ENCODE data around the gene RALGPS2.

DNA sequence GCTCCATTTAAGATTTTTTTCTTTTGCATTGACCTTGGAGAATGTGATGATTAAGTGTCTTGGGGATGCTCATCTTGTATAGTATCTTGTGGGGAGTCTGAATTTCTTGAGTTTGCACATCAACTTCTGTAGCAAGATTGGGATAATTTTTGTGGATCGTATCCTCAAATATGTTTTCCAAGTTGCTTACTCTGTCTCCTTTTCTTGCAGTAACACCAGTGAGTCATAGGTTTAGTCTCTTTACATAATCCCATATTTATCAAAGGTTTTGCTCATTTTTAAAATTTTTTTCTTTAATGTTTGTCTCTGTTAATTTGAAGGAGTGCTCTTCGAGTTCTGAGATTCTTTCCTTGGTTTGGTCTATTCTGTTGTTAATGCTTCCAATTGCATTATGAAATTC lies 187.6 kb downstream of the RALGPS2 start:
- TF ChIP-seq, protein P1, sequence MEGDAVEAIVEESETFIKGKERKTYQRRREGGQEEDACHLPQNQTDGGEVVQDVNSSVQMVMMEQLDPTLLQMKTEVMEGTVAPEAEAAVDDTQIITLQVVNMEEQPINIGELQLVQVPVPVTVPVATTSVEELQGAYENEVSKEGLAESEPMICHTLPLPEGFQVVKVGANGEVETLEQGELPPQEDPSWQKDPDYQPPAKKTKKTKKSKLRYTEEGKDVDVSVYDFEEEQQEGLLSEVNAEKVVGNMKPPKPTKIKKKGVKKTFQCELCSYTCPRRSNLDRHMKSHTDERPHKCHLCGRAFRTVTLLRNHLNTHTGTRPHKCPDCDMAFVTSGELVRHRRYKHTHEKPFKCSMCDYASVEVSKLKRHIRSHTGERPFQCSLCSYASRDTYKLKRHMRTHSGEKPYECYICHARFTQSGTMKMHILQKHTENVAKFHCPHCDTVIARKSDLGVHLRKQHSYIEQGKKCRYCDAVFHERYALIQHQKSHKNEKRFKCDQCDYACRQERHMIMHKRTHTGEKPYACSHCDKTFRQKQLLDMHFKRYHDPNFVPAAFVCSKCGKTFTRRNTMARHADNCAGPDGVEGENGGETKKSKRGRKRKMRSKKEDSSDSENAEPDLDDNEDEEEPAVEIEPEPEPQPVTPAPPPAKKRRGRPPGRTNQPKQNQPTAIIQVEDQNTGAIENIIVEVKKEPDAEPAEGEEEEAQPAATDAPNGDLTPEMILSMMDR (IDR thresholded peaks at IDR 0.05): no peak
- TF ChIP-seq, protein P2, sequence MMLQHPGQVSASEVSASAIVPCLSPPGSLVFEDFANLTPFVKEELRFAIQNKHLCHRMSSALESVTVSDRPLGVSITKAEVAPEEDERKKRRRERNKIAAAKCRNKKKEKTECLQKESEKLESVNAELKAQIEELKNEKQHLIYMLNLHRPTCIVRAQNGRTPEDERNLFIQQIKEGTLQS (CRISPR knock-in tag; conservative IDR thresholded peaks at IDR 0.05): no peak
- no peak for TF ChIP-seq ELF4 (CRISPR knock-in tag; IDR thresholded peaks at IDR 0.05; ENCODE audit: low read depth)
- TF ChIP-seq ZNF423 (CRISPR knock-in tag; IDR thresholded peaks at IDR 0.05): no peak
- TF ChIP-seq EMX1 (CRISPR knock-in tag; IDR thresholded peaks at IDR 0.05): no peak
- TF ChIP-seq CBFB (CRISPR knock-in tag; IDR thresholded peaks at IDR 0.05; ENCODE audit: low read depth): no peak
- TF ChIP-seq, protein P3, sequence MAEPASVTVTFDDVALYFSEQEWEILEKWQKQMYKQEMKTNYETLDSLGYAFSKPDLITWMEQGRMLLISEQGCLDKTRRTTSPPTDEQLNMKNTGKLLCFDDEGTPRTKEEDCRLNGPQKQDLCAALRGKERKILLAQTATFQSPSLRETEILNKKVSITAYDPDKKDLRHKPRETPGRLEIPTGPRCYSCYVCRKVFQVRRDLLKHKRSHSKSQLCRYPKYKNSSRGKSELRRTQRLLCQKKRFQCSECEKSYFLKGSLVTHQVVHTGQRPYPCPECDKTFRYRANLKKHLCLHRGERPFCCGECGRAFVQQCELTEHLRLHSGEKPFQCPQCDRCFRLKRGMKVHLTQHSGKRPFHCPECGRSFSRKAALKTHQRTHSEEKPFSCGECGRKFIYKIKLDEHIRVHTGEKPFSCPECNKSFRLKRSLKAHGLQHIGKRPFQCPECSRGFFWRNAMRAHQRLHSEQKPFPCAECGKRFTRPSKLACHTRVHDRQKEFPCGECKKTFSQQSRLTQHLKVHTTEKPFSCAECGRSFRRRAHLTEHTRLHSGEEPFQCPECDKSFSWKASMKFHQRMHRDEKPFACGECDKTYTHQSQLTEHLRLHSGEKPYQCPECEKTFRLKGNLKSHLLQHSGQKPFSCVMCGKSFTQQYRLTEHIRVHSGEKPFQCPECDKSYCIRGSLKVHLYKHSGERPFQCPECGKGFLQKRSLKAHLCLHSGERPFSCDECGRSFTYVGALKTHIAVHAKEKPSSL (CRISPR knock-in tag; conservative IDR thresholded peaks at IDR 0.05): no peak
- no peak for TF ChIP-seq NR2C2 (CRISPR knock-in tag; IDR thresholded peaks at IDR 0.05)
- no peak for TF ChIP-seq NFYB (CRISPR knock-in tag; conservative IDR thresholded peaks at IDR 0.05; ENCODE audit: low read depth)
- TF ChIP-seq KAT7 (CRISPR knock-in tag; IDR thresholded peaks at IDR 0.05; ENCODE audit: borderline replicate concordance): no peak
- TF ChIP-seq, protein P4, sequence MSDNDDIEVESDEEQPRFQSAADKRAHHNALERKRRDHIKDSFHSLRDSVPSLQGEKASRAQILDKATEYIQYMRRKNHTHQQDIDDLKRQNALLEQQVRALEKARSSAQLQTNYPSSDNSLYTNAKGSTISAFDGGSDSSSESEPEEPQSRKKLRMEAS (CRISPR knock-in tag; IDR thresholded peaks at IDR 0.05): no peak
- TF ChIP-seq ZNF121 (CRISPR knock-in tag; IDR thresholded peaks at IDR 0.05): no peak
- TF ChIP-seq ZNF138 (CRISPR knock-in tag; conservative IDR thresholded peaks at IDR 0.05): no peak
- TF ChIP-seq, protein P5, sequence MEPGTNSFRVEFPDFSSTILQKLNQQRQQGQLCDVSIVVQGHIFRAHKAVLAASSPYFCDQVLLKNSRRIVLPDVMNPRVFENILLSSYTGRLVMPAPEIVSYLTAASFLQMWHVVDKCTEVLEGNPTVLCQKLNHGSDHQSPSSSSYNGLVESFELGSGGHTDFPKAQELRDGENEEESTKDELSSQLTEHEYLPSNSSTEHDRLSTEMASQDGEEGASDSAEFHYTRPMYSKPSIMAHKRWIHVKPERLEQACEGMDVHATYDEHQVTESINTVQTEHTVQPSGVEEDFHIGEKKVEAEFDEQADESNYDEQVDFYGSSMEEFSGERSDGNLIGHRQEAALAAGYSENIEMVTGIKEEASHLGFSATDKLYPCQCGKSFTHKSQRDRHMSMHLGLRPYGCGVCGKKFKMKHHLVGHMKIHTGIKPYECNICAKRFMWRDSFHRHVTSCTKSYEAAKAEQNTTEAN (CRISPR knock-in tag; IDR thresholded peaks at IDR 0.05): no peak

Data from WTC11 (cell line).